ENCODE measurements around the gene NR2F1-AS1. TPM values are rescaled to one million over a fixed set of nuclear protein-coding genes. Genes with fewer than 3 reads are reported as not detected.

NR2F1-AS1 gene
- total RNA-seq, 2 donors from 2014 or later, result 1.4 to 3.3 TPM

DNA sequence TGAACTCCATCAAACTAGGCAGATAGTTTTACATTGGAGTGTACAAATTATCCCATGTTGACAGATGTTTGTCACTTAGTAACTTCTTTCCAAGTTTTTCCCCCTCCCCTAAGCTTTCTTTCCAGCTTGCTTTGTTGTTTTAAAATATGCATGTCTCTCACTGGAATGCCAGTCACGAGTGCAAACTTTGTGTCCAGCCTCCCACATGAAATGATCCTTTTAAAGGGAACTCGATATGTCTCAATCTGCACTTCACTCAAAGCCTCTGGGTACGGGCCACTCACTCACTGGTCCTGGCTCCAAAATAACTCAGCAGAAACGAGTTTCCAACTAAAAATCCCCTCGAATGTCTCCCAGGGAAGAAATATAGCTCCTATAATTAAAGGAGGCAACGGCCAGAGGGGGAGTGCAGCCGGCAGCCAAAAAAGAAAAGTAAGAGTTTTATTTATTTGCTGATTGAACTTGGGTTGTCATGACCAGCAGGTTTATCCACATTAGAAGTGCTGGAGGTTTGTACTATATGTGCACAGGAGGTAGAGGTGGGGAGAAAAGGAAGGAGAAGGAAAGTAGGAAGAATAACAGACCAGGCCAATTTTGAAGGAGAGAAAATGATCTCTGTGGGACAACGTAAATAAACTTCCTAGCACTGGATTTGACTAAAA, 19.5 kb upstream of the NR2F1-AS1 start:
- WGBS, 2 experiments (ENCODE audit: insufficient coverage in 1 of 2, insufficient read length in 1 of 2), result 0 to 11% methylated on average over 4 to 8 of the region's 8 CpGs
- Histone ChIP-seq H3K27ac (ENCODE audit: low read depth, low read length) (peak overlapping the region; percentile 88), H3K36me3 (ENCODE audit: control insufficient read depth, insufficient read depth, low read length) (no peaks in the 10 kb centered on the region), H3K4me1 (ENCODE audit: control insufficient read depth, insufficient read depth, low read length) (peaks cover 4% of the 10 kb centered on the region), H3K9me3 (ENCODE audit: control insufficient read depth, low read length) (peaks cover 6% of the 10 kb centered on the region), H3K4me3 (ENCODE audit: low read length) (no peak overlapping the region), H3K27me3 (ENCODE audit: control insufficient read depth, insufficient read depth, low read length, poor library complexity, severe bottlenecking) (peaks cover 100% of the 10 kb centered on the region), H3K9ac (ENCODE audit: extremely low read depth, low read length, poor library complexity, severe bottlenecking) (no peak overlapping the region)
- no peaks in the 10 kb centered on the region for H3K27me3 Mint-ChIP-seq (ENCODE audit: insufficient read depth)
- DNase-seq, result no peak
- H3K27ac Mint-ChIP-seq, result no peak overlapping the region
- no peak overlapping the region for H3K4me3 Mint-ChIP-seq
- peaks cover 28% of the 10 kb centered on the region for H3K4me1 Mint-ChIP-seq
- no peaks in the 10 kb centered on the region for H3K36me3 Mint-ChIP-seq (ENCODE audit: low read depth)
- TF ChIP-seq, protein P1, sequence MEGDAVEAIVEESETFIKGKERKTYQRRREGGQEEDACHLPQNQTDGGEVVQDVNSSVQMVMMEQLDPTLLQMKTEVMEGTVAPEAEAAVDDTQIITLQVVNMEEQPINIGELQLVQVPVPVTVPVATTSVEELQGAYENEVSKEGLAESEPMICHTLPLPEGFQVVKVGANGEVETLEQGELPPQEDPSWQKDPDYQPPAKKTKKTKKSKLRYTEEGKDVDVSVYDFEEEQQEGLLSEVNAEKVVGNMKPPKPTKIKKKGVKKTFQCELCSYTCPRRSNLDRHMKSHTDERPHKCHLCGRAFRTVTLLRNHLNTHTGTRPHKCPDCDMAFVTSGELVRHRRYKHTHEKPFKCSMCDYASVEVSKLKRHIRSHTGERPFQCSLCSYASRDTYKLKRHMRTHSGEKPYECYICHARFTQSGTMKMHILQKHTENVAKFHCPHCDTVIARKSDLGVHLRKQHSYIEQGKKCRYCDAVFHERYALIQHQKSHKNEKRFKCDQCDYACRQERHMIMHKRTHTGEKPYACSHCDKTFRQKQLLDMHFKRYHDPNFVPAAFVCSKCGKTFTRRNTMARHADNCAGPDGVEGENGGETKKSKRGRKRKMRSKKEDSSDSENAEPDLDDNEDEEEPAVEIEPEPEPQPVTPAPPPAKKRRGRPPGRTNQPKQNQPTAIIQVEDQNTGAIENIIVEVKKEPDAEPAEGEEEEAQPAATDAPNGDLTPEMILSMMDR (conservative IDR thresholded peaks at IDR 0.05), result no peak
- no peaks in the 10 kb centered on the region for H3K9me3 Mint-ChIP-seq

DNA sequence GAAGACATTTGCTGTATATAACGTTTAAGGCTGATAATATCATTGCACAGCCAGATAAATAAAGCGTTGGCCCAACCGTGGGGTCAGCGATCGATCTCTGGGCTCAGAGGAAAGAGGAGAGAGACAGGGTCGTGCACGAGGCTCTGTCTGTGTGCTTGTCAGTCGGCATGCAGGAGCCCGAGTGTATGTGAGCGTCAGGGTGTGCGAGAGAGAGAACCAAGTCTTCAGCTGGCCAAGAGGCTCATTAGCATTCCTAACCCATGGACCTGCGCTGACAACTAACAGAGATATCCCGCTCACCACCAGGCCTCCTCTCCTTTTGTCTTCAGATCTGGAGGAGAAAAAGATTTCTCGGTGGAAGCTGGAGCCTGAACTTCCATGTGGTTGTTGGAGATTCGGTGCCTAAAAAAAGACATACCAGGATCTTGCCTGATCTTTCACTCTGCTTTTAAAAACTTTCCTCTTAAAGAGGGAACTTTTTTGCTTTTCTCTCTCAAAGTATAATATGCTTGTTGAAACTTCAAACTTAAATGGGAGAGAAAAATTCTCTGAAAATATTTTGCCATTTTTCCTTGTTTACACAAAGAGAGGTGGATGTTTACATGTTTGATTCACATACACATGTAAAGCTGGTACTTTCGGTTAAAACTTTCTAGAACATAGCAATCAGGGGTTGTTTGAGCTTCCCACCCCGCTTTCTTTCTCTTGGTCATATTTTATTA, 18.5 kb upstream of the NR2F1-AS1 start:
- 4 to 10% methylated on average over 4 to 17 of the region's 17 CpGs for WGBS, 2 experiments (ENCODE audit: insufficient coverage in 1 of 2, insufficient read length in 1 of 2)
- TF ChIP-seq, protein P1 (conservative IDR thresholded peaks at IDR 0.05), result peak; percentile 31
- H3K9ac ChIP-seq (ENCODE audit: extremely low read depth, low read length, poor library complexity, severe bottlenecking), result no peak overlapping the region
- peak; percentile 73 for DNase-seq
- peaks cover 100% of the 10 kb centered on the region for H3K27me3 ChIP-seq (ENCODE audit: control insufficient read depth, insufficient read depth, low read length, poor library complexity, severe bottlenecking)
- H3K36me3 ChIP-seq (ENCODE audit: control insufficient read depth, insufficient read depth, low read length), result no peaks in the 10 kb centered on the region
- no peaks in the 10 kb centered on the region for H3K27me3 Mint-ChIP-seq (ENCODE audit: insufficient read depth)
- no peak overlapping the region for H3K4me3 ChIP-seq (ENCODE audit: low read length)
- H3K36me3 Mint-ChIP-seq (ENCODE audit: low read depth), result no peaks in the 10 kb centered on the region
- H3K4me1 Mint-ChIP-seq, result peaks cover 31% of the 10 kb centered on the region
- no peaks in the 10 kb centered on the region for H3K9me3 Mint-ChIP-seq
- H3K9me3 ChIP-seq (ENCODE audit: control insufficient read depth, low read length), result peaks cover 6% of the 10 kb centered on the region
- peak overlapping the region; percentile 88 for H3K27ac ChIP-seq (ENCODE audit: low read depth, low read length)
- no peak overlapping the region for H3K27ac Mint-ChIP-seq
- H3K4me3 Mint-ChIP-seq, result no peak overlapping the region
- H3K4me1 ChIP-seq (ENCODE audit: control insufficient read depth, insufficient read depth, low read length), result peaks cover 10% of the 10 kb centered on the region

DNA sequence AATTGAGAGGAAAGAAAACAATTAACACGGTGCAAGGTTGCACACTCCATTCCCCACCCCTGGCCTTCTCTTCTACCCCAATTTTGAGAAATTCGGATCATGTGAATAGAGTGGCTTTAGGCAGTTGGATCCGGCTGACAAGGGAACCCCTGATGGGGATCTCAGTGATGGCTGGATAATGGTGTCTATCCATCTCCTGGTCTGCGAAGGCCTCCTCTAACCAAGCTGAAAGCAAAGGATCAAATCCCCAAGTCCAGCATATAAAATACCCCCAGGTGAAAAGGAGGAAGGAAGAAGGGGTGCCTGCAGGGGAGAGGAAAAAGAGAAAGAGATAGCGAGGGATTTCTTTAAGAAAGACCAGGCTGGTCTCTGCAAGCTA, 18.0 kb upstream of the NR2F1-AS1 start:
- no peak overlapping the region for H3K4me3 Mint-ChIP-seq
- Histone ChIP-seq H3K9me3 (ENCODE audit: control insufficient read depth, low read length) (peaks cover 6% of the 10 kb centered on the region), H3K4me3 (ENCODE audit: low read length) (no peak overlapping the region), H3K27ac (ENCODE audit: low read depth, low read length) (peak overlapping the region; percentile 88), H3K27me3 (ENCODE audit: control insufficient read depth, insufficient read depth, low read length, poor library complexity, severe bottlenecking) (peaks cover 100% of the 10 kb centered on the region), H3K36me3 (ENCODE audit: control insufficient read depth, insufficient read depth, low read length) (no peaks in the 10 kb centered on the region), H3K4me1 (ENCODE audit: control insufficient read depth, insufficient read depth, low read length) (peaks cover 10% of the 10 kb centered on the region), H3K9ac (ENCODE audit: extremely low read depth, low read length, poor library complexity, severe bottlenecking) (no peak overlapping the region)
- H3K9me3 Mint-ChIP-seq, result no peaks in the 10 kb centered on the region
- DNase-seq, result no peak
- WGBS, 2 experiments (ENCODE audit: insufficient coverage in 1 of 2, insufficient read length in 1 of 2), result 0 to 12% methylated on average over 1 to 5 of the region's 5 CpGs
- no peak overlapping the region for H3K27ac Mint-ChIP-seq
- TF ChIP-seq, protein P1 (conservative IDR thresholded peaks at IDR 0.05), result no peak
- peaks cover 31% of the 10 kb centered on the region for H3K4me1 Mint-ChIP-seq
- no peaks in the 10 kb centered on the region for H3K27me3 Mint-ChIP-seq (ENCODE audit: insufficient read depth)
- H3K36me3 Mint-ChIP-seq (ENCODE audit: low read depth), result no peaks in the 10 kb centered on the region

Measured in endodermal cell (in vitro differentiated cells).